NOMO-1 treated with DMSO at 0.1 percent for 48 hours (cell line): Measurements from ENCODE around the gene PARP16.

ENCODE experiments used
- DNase-seq: peaks from one replicate; lab custom pipeline; 2025; ENCODE audit not compliant: unreplicated experiment; lab: John Stamatoyannopoulos, UW

The PARP16 gene

GRCh38 chr15:65286704-65287519 is at the start of gene PARP16:
TSS of gene PARP16 (minus strand) at chr15:65286883. CDS start at chr15:65286426, 457 bp downstream.
- DNase-seq, result peak; percentile 92

- no peak for DNase-seq
These were observed 48.8 kb upstream of the PARP16 start for GRCh38 chr15:65335278-65336055.

- DNase-seq, result no peak
These were observed 48.0 kb upstream of the PARP16 start for GRCh38 chr15:65334586-65335231.

GRCh38 chr15:65333856-65334255 is 47.2 kb upstream of the PARP16 start:
- no peak for DNase-seq

GRCh38 chr15:65333148-65333820 is 46.6 kb upstream of the PARP16 start:
- DNase-seq, result no peak

GRCh38 chr15:65332391-65333147 is 45.9 kb upstream of the PARP16 start:
- DNase-seq, result no peak

GRCh38 chr15:65331811-65332210 is 45.1 kb upstream of the PARP16 start:
- DNase-seq, result no peak

- DNase-seq, result no peak
These were observed 44.4 kb upstream of the PARP16 start for GRCh38 chr15:65330934-65331645.

GRCh38 chr15:65329984-65330735 is 43.5 kb upstream of the PARP16 start:
- no peak for DNase-seq

GRCh38 chr15:65329288-65329983 is 42.8 kb upstream of the PARP16 start:
- DNase-seq, result no peak

- DNase-seq, result no peak
These were observed 42.0 kb upstream of the PARP16 start for GRCh38 chr15:65328506-65329287.

- peak; percentile 14 for DNase-seq
These were observed 41.1 kb upstream of the PARP16 start for GRCh38 chr15:65327651-65328393.

- DNase-seq, result no peak
These were observed 40.1 kb upstream of the PARP16 start for GRCh38 chr15:65326818-65327217.

- no peak for DNase-seq
These were observed 39.4 kb upstream of the PARP16 start for GRCh38 chr15:65326117-65326526.

GRCh38 chr15:65323071-65323511 is 36.4 kb upstream of the PARP16 start:
- DNase-seq, result no peak

- peak; percentile 82 for DNase-seq
These were observed 32.2 kb upstream of the PARP16 start for GRCh38 chr15:65318870-65319356.
